Activated CD4-positive, alpha-beta T cell treated with anti-CD3 and anti-CD28 coated beads, Interleukin-2, Interleukin-6, amounts not matched to agents 100 ng/mL and 50 ng/mL, durations not matched to agents 16 hours and 8 hours (primary cell): Measurements from ENCODE around the gene LRFN2.
A peak's percentile ranks its signal among the peaks of the same experiment; 100 is the strongest.

ENCODE experiments used
- DNase-seq: peaks from one replicate; pipeline ENCODE4 v3.0.0-alpha.2; 2020

The LRFN2 gene

GRCh38 chr6:40587240-40588069 is at the start of gene LRFN2:
Gene LRFN2 (minus strand): TSS chr6:40587364.
- DNase-seq, result peak; percentile 80

DNA sequence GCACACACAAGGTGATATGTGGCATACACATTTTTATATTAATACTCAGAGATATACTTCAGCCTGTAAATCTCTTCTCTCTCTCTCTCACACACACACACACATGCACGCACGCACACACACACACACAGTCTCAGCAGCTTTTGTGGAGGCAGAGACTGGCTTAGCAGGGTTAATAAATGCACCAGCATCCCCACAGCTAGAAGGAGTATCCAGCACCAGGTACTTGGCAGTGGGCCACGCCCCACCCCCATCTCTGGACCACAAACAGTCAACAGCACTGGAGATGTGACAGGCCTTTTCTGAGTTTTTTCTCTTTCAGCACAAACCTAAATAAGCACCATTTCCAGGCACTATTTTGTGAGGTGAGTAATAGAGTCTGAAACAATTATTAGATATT is 47.3 kb upstream of the LRFN2 start:
- DNase-seq, result no peak

DNA sequence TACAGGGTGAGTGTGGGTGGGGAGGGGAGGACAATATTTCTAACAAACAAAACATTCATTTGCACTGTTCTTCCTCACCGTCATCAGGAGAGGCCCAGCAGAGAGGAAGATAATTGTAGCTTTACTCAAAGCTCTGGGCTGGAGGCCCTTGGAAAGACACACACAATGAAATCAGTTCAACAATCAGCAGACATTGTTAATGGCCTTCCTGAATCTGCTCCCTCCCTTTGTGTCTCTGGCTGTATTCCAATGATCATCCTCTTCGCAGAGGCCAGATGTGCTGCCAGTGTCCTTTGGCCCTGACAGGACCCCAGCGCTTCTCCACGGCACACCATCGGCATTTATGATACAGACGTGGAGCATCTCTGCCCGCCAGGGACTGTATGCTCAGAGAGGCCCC is 44.6 kb upstream of the LRFN2 start:
- DNase-seq, result no peak

DNA sequence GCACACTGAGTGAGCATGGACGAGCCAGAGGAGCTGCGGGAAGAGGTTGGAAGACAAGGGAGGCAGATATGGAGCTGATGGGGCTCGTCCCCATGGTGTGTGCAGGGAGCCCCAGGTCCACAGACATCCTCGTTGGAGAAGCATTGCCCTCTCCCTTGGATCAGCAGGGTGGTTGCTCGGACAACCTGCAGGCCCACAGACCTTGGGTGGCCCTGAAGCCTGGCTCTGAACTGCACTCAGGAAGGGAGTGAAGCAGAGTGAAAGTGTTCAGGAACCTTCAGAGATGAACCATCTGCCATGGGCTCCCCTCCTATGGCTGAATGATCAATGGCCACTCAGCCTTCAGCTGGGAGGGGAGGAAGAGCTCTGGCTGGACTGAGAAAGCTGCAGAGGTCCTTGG is 43.3 kb upstream of the LRFN2 start:
- DNase-seq, result no peak

GRCh38 chr6:40630051-40630450 is 42.9 kb upstream of the LRFN2 start:
- no peak for DNase-seq

GRCh38 chr6:40629463-40629862 is 42.3 kb upstream of the LRFN2 start:
- DNase-seq, result no peak

DNA sequence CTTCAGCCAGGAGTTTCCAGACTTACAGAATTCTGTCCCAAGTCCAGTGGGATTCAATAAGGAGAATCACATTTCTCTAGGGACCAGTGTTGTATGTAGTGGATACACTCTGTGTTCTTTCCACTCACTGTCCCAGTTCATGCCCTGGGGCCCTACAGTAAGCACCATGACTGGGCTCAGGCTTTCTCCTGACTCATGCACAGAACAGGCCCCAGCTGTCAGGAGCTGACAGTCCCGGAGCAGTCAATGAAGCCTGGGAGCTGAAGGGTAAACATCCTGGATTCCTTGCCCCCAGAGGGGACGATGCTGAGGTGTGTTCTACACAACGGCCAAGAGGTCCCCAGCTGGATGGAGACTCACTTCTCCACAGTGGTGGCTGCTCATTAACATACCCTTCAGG is 40.2 kb upstream of the LRFN2 start:
- DNase-seq, result no peak

- DNase-seq, result no peak
Observed at GRCh38 chr6:40626886-40627285, 39.7 kb upstream of the LRFN2 start.

DNA sequence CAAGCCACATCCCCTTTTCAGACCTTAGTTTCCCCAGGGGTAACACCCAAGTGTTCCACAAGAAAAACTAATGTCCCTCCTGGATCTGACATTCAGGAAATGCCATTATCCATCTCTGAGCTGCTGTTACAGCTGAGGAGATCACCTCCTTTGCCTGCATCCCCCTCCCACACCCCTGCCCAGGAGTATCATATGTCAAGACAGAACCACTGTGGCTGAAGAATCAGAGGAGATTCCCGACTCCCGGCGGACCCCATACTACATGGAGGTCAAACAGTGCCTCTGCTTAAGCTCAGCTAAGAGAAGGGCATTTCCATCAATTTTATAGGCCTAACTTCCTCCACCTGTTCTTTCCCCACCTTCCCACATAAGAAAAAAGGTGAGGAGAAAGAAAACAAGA is 36.8 kb upstream of the LRFN2 start:
- no peak for DNase-seq

- no peak for DNase-seq
Observed at GRCh38 chr6:40623178-40623577, 36.0 kb upstream of the LRFN2 start.

GRCh38 chr6:40620574-40621240 is 33.5 kb upstream of the LRFN2 start:
- DNase-seq, result no peak

DNA sequence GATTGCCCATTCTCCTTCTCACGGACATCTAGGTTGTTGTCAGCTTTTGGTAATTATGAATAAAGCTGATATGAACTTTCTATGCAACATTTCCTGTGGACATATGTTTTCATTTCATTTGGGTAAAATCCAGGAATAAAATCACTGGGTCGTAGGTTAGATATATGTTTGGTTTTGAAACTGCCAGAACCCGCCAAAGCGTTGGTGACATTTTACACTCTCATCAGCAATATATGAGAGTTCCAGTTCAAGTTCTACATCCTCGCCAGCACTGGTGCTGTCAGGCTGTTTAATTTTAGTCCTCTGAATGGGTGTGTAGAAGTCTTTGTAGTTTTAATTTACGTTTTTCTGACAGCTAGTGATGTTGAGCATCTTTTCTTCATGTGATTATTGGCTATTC is 27.5 kb upstream of the LRFN2 start:
- no peak for DNase-seq

- DNase-seq, result no peak
Observed at GRCh38 chr6:40611912-40612311, 24.7 kb upstream of the LRFN2 start.

DNA sequence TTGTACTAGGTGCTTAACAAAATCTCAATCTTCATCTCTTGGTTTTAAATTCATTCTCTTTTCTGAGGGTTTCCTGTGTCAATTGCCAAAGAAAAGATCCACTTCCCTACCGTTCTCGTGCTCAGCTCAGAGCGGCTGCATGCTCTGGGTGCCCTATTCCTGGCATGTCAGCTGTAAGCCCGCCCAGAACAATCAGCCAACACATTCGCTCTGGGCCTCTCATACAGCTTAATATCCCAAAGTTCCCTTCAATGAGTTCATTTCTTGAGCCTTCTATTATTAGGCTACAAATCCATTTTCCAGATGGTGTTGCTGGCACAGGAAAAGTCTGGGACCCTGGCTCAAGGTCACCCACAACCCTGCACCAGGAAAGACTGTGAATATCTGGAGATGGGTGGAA is 24.3 kb upstream of the LRFN2 start:
- no peak for DNase-seq

DNA sequence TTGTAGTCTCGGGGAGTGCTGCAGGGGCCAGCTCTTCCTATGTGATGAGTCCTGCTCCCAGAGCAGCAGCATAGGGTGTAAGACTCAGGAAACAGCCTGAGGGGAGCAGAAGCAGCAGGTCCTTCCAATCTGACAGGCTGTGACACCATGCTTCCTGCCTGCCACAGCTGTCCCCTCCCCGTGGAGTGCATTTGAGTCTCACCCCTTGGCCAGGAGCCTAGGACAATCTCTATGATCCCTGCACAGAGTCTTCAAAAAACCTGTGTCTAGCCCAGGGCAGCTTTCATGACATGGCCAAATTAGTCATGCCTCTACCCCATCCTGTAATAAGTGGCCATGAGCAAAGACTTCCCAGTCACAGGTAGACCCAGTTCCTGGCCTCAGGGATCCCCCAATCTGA is 23.1 kb upstream of the LRFN2 start:
- DNase-seq, result no peak

- no peak for DNase-seq
Observed at GRCh38 chr6:40606981-40607380, 19.8 kb upstream of the LRFN2 start.

GRCh38 chr6:40606526-40606925 is 19.4 kb upstream of the LRFN2 start:
- no peak for DNase-seq

DNA sequence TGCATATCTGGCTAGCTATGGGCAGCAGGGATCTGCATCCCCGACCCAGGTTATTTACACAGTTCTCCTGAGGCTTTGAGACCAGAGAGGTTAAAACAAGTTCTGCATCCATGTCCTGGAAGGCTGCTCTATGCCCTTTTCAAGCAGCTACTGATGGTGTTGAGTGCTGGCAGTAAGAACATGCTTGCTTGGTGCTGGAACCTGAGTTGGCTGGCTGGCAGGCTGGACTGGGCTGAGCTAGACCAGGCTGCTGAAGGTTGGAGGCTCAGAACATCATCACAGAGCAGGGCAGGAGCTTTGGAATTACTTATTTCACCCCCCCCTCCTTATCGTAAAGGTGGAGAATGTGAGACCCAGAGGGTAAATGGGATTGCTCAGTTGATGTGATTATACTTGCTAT is 16.9 kb upstream of the LRFN2 start:
- no peak for DNase-seq

GRCh38 chr6:40599555-40599954 is 12.4 kb upstream of the LRFN2 start:
- DNase-seq, result no peak

DNA sequence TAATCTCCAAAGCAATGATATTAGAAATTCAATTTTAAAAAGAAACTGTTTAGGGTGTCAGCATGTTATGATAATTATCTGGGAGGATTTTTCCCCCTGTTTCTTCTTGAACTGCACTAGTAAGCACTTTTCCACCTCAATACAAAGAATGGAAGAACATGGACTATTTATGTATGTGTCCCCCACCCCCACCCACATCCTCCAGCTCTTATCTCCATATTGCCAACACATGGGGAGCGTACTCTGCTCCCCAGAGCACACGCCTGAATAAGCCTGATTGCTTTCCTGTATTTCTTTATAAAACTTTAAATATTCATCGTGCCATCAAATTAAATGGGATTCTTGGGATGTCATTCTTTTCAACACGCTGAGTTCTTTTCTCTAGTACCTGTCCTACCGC is 11.4 kb upstream of the LRFN2 start:
- DNase-seq, result no peak

- no peak for DNase-seq
Observed at GRCh38 chr6:40597301-40597700, 10.1 kb upstream of the LRFN2 start.

DNA sequence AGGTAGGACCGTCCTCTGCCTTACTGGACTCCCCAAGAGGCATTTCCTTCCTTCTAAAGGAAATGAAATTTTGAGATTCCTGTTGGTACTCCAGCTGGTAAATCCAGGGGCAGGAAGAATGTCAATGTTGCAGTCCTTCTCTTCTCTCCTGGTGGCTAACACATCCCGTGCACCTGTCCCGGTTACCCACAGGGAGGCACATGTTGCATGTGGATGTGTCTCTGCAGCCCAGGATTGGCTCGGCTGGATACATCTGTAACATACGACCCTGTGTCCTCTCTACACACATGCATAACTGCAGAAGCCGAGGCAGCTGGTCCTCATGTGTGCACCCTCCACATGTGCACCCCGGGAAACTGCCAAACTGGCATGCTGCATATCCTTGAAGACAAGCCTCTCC is 1.3 kb upstream of the LRFN2 start:
- no peak for DNase-seq

DNA sequence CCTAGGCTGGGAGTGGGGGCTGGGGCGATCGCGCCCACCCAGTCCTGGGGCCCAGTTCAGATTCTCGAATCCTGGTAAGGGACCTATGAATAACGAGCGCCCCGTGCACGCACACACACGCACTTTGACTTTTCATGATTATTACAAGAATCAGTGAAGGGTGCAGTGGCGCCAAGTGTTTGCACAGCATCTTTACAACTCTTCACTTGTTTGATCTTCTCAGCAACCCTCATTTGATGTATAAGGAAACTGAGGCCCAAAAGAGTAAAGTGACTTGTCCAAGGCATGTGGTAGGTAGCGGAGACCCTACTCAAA is 863 bp upstream of the LRFN2 start:
- DNase-seq, result no peak

DNA sequence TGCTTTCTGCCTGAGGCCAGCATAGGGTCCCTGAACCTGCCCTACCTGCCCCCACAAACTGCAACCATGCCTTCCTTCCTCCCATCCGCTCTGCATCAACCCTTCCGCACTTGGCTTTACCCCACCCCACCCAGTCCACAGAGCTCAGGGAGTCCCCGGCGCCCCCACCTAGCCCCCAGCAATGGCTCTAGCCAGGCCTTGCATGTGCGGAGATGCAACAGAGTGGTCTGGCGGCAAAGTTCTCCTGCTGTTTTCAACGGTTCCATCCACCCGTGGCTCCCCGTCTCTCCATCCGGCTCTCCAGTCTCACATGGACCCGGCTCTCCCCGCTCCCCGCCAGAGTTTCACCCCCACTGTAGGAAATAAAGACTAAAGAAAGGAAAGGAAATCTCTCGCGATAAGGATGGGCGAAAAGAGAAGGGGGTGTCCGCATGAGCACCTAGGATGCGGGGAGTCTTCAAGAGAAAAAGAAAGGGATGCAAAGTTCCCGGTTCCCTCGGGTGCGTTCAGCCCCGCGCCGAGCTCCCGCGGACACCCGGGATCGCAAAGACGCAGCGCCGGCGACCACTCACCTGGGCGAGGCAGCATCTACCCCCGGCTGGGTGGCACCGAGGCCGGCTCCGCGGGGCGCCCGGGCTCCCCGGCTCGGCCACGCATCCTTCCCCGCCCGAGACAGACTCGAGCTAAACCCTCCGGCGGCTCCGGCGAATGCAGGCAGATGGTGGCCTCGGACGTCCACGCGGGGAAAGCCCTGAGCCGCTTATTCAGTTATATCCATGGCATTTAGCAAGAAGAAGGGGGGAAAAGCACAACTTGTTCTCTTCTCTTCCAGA is 579 bp downstream of the LRFN2 start:
- DNase-seq, result no peak
